IMR-90 (cell line): ENCODE results near the gene CCNG1. TPM values are rescaled to one million over a fixed set of nuclear protein-coding genes. Genes with fewer than 3 reads are reported as not detected.
A peak's percentile ranks its signal among the peaks of the same experiment; 100 is the strongest.

Source experiments
- ATAC-seq: fragments of 200-7000 bp; cut with Tn5 transposase; 2 replicates; pipeline ENCODE4 v1.9.1; 2020; ENCODE audit warnings: low read depth, mild to moderate bottlenecking, moderate library complexity
- BruUV-seq: library from RNA; stranded (reverse); fragments of 400-500 nt; replicated peaks from 2 replicates; lab custom pipeline; 2021; lab: Mats Ljungman, UMichigan
- CTCF ChIA-PET: fragments of 300-600 bp; formaldehyde crosslinking; extraction: SDS; loops from one replicate; lab custom pipeline; 2021; ENCODE audit warnings: antibody characterized with exemption; lab: Yijun Ruan, JAX
- POLR2A ChIA-PET: fragments of 300-600 bp; sonication (Branson Sonifier 250); formaldehyde crosslinking; loops from one replicate; lab custom pipeline; 2022; ENCODE audit warnings: antibody characterized with exemption; ENCODE audit not compliant: unreplicated experiment; lab: Charles Lee
- DNase-seq: peaks from one replicate; pipeline ENCODE4 v3.0.0; 2013
- H2AFZ ChIP-seq: replicated peaks from 2 replicates; pipeline ENCODE3; 2013; ENCODE audit warnings: low read length, mild to moderate bottlenecking; ENCODE audit not compliant: poor library complexity
- H2AK5ac ChIP-seq: 2 replicates; pipeline ENCODE4 v1.6.1; 2013; ENCODE audit warnings: low read depth, low read length, inconsistent platforms
- H2AK9ac ChIP-seq: replicated peaks from 2 replicates; pipeline ENCODE3; 2013; ENCODE audit warnings: mild to moderate bottlenecking, low read depth, low read length, moderate library complexity; ENCODE audit not compliant: poor library complexity
- H2BK120ac ChIP-seq: 2 replicates; pipeline ENCODE4 v1.6.1; 2013; ENCODE audit warnings: low read depth, low read length, inconsistent platforms
- H2BK15ac ChIP-seq: 3 replicates; pipeline ENCODE4 v1.6.1; 2013; ENCODE audit warnings: low read depth, low read length, inconsistent platforms
- H2BK20ac ChIP-seq: 2 replicates; pipeline ENCODE4 v1.6.1; 2013; ENCODE audit warnings: low read depth, mild to moderate bottlenecking, inconsistent platforms, low read length, moderate library complexity
- H2BK5ac ChIP-seq: 2 replicates; pipeline ENCODE4 v1.6.1; 2013; ENCODE audit warnings: mild to moderate bottlenecking, low read depth, low read length, inconsistent platforms; ENCODE audit not compliant: poor library complexity, severe bottlenecking
- H3K14ac ChIP-seq: replicated peaks from 2 replicates; pipeline ENCODE4 v1.6.1; 2013; ENCODE audit warnings: low read depth, low read length, inconsistent platforms
- H3K18ac ChIP-seq: 2 replicates; pipeline ENCODE4 v1.6.1; 2013; ENCODE audit warnings: low read depth, low read length, control low read depth
- H3K23ac ChIP-seq: 2 replicates; pipeline ENCODE4 v1.6.1; 2013; ENCODE audit warnings: low read depth, low read length, inconsistent platforms
- H3K27ac ChIP-seq: 2 replicates; pipeline ENCODE4 v1.5.1; 2013; ENCODE audit warnings: mild to moderate bottlenecking, control low read depth, low read length; ENCODE audit not compliant: insufficient read depth
- H3K27me3 ChIP-seq: 2 replicates; pipeline ENCODE4 v1.6.1; 2013; ENCODE audit warnings: low read length; ENCODE audit not compliant: control insufficient read depth, insufficient read depth
- H3K36me3 ChIP-seq: 2 replicates; pipeline ENCODE4 v1.6.1; 2013; ENCODE audit warnings: low read length, mixed read lengths; ENCODE audit not compliant: control insufficient read depth, insufficient read depth
- H3K4ac ChIP-seq: 2 replicates; pipeline ENCODE4 v1.6.1; 2013; ENCODE audit warnings: low read depth, low read length, inconsistent platforms
- H3K4me1 ChIP-seq: 2 replicates; pipeline ENCODE4 v1.6.1; 2013; ENCODE audit warnings: low read length, mixed read lengths; ENCODE audit not compliant: control insufficient read depth, insufficient read depth
- H3K4me2 ChIP-seq: 2 replicates; pipeline ENCODE4 v1.6.1; 2013; ENCODE audit warnings: low read depth, mild to moderate bottlenecking, control low read depth, low read length, moderate library complexity
- H3K4me3 ChIP-seq: 2 replicates; pipeline ENCODE4 v1.5.1; 2013; ENCODE audit warnings: low read depth, mild to moderate bottlenecking, control low read depth, low read length, moderate library complexity; ENCODE audit not compliant: insufficient read depth
- H3K56ac ChIP-seq: 2 replicates; pipeline ENCODE4 v1.6.1; 2013; ENCODE audit warnings: low read length, inconsistent platforms; ENCODE audit not compliant: insufficient read depth; ENCODE audit errors: extremely low read depth
- H3K79me1 ChIP-seq, 2 experiments: 2 replicates each; pipeline ENCODE4 v1.6.1; 2013; ENCODE audit warnings: low read length in 2 of 2, inconsistent platforms in 1 of 2, low read depth in 1 of 2
- H3K9ac ChIP-seq: 2 replicates; pipeline ENCODE4 v1.6.1; 2013; ENCODE audit warnings: low read depth, low read length, control low read depth
- H3K9me1 ChIP-seq: 2 replicates; pipeline ENCODE4 v1.6.1; 2013; ENCODE audit warnings: low read length, inconsistent platforms; ENCODE audit not compliant: insufficient read depth
- H3K9me3 ChIP-seq: 2 replicates; pipeline ENCODE4 v1.6.1; 2013; ENCODE audit warnings: low read length; ENCODE audit not compliant: control insufficient read depth, insufficient read depth
- H4K20me1 ChIP-seq: 2 replicates; pipeline ENCODE4 v1.6.1; 2013; ENCODE audit warnings: low read length, inconsistent platforms; ENCODE audit not compliant: insufficient read depth
- H4K5ac ChIP-seq: 2 replicates; pipeline ENCODE4 v1.6.1; 2013; ENCODE audit warnings: mild to moderate bottlenecking, low read depth, low read length, control low read depth
- H4K8ac ChIP-seq, 2 experiments: 2 replicates each; pipeline ENCODE4 v1.6.1; 2013; ENCODE audit warnings: low read depth in 2 of 2, low read length in 2 of 2, control low read depth in 1 of 2, inconsistent platforms in 1 of 2
- H4K91ac ChIP-seq: 2 replicates; pipeline ENCODE4 v1.6.1; 2013; ENCODE audit warnings: low read depth, low read length, inconsistent platforms; ENCODE audit not compliant: insufficient read depth
- BHLHE40 ChIP-seq: fragments of 150-350 bp; IDR thresholded peaks from 2 replicates; pipeline ENCODE4 v1.6.1; 2016; ENCODE audit warnings: mild to moderate bottlenecking, low read depth, low read length
- CHD1 ChIP-seq: IDR thresholded peaks from 2 replicates; pipeline ENCODE4 v1.6.1; 2012; ENCODE audit warnings: low read depth, low read length, improper control_type of control experiment
- FOS ChIP-seq: fragments of 150-350 bp; IDR thresholded peaks from 2 replicates; pipeline ENCODE4 v1.6.1; 2016; ENCODE audit warnings: low read depth, low read length
- RFX5 ChIP-seq: IDR thresholded peaks from 2 replicates; pipeline ENCODE4 v1.8.0; 2012; ENCODE audit warnings: low read depth, mild to moderate bottlenecking, low read length, moderate library complexity
- USF2 ChIP-seq: fragments of 150-350 bp; IDR thresholded peaks from 2 replicates; pipeline ENCODE4 v1.6.1; 2017; ENCODE audit warnings: mild to moderate bottlenecking, antibody characterized with exemption, low read length, low read depth
- WGBS, 2 experiments: methylation state at CpG; one replicate each; pipeline versions ENCODE4 v1.1.5 to v1.1.7; 2013; ENCODE audit warnings: missing lambda C conversion rate in 2 of 2; ENCODE audit not compliant: insufficient read length in 1 of 2; ENCODE audit errors: extremely low coverage in 2 of 2; 5-methylcytosine and 5-hydroxymethylcytosine counted together
- dilution Hi-C: fragments of 300-500 bp; cut with HindIII; formaldehyde crosslinking; loops from one replicate; pipeline ENCODE4 v1.14.3; 2018; ENCODE audit warnings: low sequenced_read_pairs; ENCODE audit not compliant: unreplicated experiment
- in situ Hi-C: fragments of 300-500 bp; cut with MboI; formaldehyde crosslinking; loops from 3 replicates; pipeline ENCODE4 v1.14.3; 2019; ENCODE audit warnings: low sequenced_read_pairs, inconsistent platforms, mixed read lengths
- intact Hi-C: fragments of 100-400 bp; cut with micrococcal nuclease; formaldehyde crosslinking; loops from 2 replicates; pipeline ENCODE4 v1.10.0; 2022
- polyA plus RNA-seq, 3 experiments: library from polyadenylated mRNA; depleted of rRNA; stranded (reverse); fragments of >200 nt; gene quantifications; 2 replicates each; pipeline ENCODE4 v1.2.3, GENCODE V29; 2012; ENCODE audit warnings: low replicate concordance in 1 of 3
- total RNA-seq: library from RNA; depleted of rRNA; stranded (reverse); fragments of >200 nt; gene quantifications from 2 replicates; pipeline ENCODE4 v1.2.3, GENCODE V29; 2012
- TF ChIP-seq, protein P1 (sequence below): conservative IDR thresholded peaks from 2 replicates; pipeline ENCODE4 v1.5.1; 2012; ENCODE audit warnings: mild to moderate bottlenecking, low read depth, low read length, improper control_type of control experiment

The CCNG1 gene
- total and polyA plus RNA-seq, 2 of the 4 experiments (the other 2 are of a cell fraction), result 72.0 to 382 TPM

DNA sequence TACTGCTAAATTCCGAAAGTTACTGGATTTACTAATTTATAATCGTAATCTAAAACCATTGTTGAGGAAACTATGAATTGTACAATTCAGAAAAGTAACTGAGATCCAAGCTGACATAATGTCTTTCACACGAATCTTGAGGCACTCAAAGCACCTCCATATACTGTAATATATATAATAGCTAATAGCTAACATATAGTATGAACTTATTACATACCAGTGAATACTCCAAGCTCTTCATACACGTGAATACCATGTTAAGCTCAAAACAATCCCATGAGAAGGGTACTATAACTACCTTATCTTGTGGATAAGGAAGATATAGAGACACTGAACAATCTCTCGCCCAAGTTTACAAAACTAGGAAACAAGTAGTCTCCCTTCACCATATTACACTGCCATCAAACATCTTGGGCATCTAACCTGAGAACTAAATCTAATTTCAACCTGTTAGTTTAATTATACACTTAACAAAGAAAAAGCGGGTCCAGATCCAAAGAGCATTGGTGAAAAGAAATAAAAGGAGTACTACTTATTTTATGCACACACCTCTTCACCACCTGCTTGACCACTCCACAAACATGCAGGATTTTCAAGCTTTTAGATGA is 21.5 kb downstream of the CCNG1 start:
- no peak overlapping the region for H2AFZ ChIP-seq
- TF ChIP-seq, protein P1, sequence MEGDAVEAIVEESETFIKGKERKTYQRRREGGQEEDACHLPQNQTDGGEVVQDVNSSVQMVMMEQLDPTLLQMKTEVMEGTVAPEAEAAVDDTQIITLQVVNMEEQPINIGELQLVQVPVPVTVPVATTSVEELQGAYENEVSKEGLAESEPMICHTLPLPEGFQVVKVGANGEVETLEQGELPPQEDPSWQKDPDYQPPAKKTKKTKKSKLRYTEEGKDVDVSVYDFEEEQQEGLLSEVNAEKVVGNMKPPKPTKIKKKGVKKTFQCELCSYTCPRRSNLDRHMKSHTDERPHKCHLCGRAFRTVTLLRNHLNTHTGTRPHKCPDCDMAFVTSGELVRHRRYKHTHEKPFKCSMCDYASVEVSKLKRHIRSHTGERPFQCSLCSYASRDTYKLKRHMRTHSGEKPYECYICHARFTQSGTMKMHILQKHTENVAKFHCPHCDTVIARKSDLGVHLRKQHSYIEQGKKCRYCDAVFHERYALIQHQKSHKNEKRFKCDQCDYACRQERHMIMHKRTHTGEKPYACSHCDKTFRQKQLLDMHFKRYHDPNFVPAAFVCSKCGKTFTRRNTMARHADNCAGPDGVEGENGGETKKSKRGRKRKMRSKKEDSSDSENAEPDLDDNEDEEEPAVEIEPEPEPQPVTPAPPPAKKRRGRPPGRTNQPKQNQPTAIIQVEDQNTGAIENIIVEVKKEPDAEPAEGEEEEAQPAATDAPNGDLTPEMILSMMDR, result no peak
- TF ChIP-seq USF2 (no peak), CHD1 (no peak), FOS (no peak), RFX5 (no peak), BHLHE40 (no peak)
- in situ Hi-C loops (no loop called here), dilution Hi-C loops (no loop called here), intact Hi-C loops (no loop called here)
- no peaks in the 10 kb centered on the region for H3K27me3 ChIP-seq
- no peak overlapping the region for H2BK20ac ChIP-seq
- no peak overlapping the region for H3K56ac ChIP-seq
- H3K27ac ChIP-seq, result no peak overlapping the region; the same call in 1 of the 2 replicates
- WGBS, 2 experiments, result no CpG with 5 or more reads among the region's 6 CpGs
- H3K4ac ChIP-seq, result no peak overlapping the region
- H3K18ac ChIP-seq, result no peak overlapping the region
- no peak for ATAC-seq
- no peak overlapping the region for H2BK15ac ChIP-seq
- H2BK5ac ChIP-seq, result peak overlapping the region; percentile 94
- H2AK9ac ChIP-seq, result no peak overlapping the region
- H4K20me1 ChIP-seq, result no peaks in the 10 kb centered on the region
- no peak overlapping the region for H4K91ac ChIP-seq
- no peak overlapping the region for H3K14ac ChIP-seq
- H4K5ac ChIP-seq, result no peak overlapping the region
- no peaks in the 10 kb centered on the region for H3K4me1 ChIP-seq
- no peaks in the 10 kb centered on the region for H3K9me3 ChIP-seq
- H3K4me3 ChIP-seq, result peak overlapping the region; percentile 65
- H3K79me1 ChIP-seq, result peaks cover 14% of the 10 kb centered on the region in 2 experiments; a peak in 2 of 4 replicates
- H2AK5ac ChIP-seq, result no peak overlapping the region
- peaks cover 3% of the 10 kb centered on the region; the same call in 1 of the 2 replicates for H3K36me3 ChIP-seq
- H3K4me2 ChIP-seq, result peak overlapping the region; percentile 96
- H3K9ac ChIP-seq, result peak overlapping the region; percentile 90; the same call in 1 of the 2 replicates
- H2BK120ac ChIP-seq, result no peak overlapping the region
- peak overlapping the region; percentile 82; the same call in 1 of the 2 replicates for H3K23ac ChIP-seq
- CTCF ChIA-PET, result interaction anchor here (1.3 kb wide), 1 partner anchor 15 kb away, joined by 4 read pairs; no protein-coding TSS in a partner anchor
- H4K8ac ChIP-seq, result peak overlapping the region in 1 of 2 experiments; percentile 64; a peak in 1 of 4 replicates
- DNase-seq, result no peak
- BruUV-seq, result no TSS peak
- H3K9me1 ChIP-seq, result no peaks in the 10 kb centered on the region
- POLR2A ChIA-PET, result no interaction called here
